Medulla oblongata (tissue), 1 donor: ENCODE measurements around the gene COL23A1.
A peak's percentile ranks its signal among the peaks of the same experiment; 100 is the strongest.

Experiments
- DNase-seq: peaks from one replicate; pipeline ENCODE4 v3.0.0-alpha.2; 2015; ENCODE audit errors: extremely low spot score

Gene COL23A1

DNA sequence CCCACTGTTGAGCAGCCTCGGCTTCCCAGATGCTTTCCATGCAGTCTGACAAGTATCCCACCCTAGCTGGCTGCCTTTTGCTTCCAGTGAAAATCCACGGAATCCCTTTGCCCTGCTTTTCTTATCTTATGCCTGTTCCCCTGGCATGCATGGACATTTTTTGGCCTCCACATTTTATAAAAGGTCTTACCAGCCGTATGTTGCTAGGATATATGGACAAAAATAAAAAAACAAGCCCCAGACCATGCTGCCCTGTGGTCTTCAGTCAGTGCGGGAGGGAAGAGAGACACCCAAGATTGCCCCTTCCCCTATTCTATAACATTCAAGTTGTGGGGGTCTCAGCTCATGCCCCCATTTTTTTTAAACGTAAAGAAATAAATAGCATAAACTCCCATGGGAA lies 129.6 kb downstream of the COL23A1 start:
- DNase-seq, result no peak

DNA sequence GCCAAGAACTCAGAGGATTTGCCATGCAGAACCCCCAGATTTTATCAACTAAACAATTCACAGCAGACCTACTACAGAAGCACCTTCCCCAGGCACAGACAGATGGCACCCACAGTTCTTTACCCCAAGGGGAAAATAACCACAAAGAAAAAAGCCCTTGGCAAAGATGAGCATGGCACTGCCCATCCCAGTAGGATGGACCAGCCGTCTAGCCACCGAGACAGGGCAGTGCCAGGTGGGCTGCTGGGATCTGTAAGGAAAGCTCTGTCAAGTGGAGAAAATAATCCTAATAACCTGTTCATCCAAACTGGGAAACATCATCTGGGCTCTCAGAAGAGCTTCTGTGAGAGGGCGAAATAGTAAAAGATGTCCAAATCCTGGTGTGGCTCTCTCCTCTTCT lies 130.0 kb downstream of the COL23A1 start:
- no peak for DNase-seq

DNA sequence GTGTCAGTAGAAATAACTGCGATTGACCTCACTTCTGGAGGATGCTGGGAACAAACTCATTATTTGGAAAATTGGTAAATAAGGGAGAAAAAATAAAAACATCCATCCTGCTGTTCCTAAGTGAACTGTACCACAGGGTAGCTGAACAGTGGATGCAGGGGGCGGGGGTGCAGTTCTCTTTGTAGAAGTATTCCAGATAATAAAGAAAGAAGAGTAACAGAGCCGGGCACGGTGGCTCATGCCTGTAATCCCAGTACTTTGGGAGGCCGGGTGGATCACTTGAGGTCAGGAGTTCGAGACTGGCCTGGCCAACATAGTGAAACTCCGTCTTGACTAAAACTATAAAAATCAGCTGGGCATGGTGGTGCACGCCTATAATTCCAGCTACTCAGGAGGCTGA lies 132.1 kb downstream of the COL23A1 start:
- DNase-seq, result no peak

GRCh38 chr5:178457471-178457870 lies 132.7 kb downstream of the COL23A1 start:
- DNase-seq, result no peak

DNA sequence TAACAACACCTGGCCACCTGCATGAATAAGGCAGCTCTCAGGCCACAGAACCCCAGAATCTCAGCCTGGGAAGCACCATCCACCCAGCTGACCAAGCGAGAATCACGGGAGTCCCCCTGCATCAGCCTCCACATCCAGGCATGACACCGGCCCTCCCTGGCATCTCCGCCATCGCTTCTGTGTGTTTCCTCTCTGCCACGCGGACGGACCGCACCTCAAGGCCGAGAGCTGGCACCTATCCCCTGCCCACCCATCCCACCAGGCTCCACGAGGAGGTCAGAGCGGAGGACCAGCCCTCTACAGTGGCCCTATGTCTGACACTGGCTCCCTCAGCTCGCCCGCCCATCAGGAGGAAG lies 134.7 kb downstream of the COL23A1 start:
- DNase-seq, result no peak

GRCh38 chr5:178454821-178455479 lies 135.2 kb downstream of the COL23A1 start:
- no peak for DNase-seq

DNA sequence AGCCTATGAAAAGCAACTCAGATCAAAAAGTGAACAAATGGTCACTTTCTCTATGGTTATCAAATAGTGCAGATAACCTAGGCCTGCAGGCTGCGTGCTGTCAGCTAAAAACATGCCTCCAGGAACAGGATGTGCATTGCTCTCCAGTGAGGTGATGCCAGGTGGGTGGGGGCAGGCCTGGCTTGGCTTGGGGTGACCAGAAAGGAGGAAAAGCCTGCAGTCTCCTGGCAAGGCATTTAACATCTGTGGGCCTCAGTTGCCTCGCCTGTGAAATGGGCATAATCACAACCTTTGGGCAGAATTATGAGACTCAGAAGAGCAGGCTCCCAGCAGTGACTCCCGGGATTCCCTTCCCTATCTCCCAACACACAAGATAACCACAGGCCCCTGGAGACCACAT lies 135.9 kb downstream of the COL23A1 start:
- no peak for DNase-seq

- no peak for DNase-seq
Observed at GRCh38 chr5:178453224-178453623, 137.0 kb downstream of the COL23A1 start.

- DNase-seq, result no peak
Observed at GRCh38 chr5:178450121-178451028, 139.8 kb downstream of the COL23A1 start.

GRCh38 chr5:178449163-178450070 lies 140.8 kb downstream of the COL23A1 start:
- peak; percentile 11 for DNase-seq

GRCh38 chr5:178445534-178445933 lies 144.7 kb downstream of the COL23A1 start:
- DNase-seq, result no peak

DNA sequence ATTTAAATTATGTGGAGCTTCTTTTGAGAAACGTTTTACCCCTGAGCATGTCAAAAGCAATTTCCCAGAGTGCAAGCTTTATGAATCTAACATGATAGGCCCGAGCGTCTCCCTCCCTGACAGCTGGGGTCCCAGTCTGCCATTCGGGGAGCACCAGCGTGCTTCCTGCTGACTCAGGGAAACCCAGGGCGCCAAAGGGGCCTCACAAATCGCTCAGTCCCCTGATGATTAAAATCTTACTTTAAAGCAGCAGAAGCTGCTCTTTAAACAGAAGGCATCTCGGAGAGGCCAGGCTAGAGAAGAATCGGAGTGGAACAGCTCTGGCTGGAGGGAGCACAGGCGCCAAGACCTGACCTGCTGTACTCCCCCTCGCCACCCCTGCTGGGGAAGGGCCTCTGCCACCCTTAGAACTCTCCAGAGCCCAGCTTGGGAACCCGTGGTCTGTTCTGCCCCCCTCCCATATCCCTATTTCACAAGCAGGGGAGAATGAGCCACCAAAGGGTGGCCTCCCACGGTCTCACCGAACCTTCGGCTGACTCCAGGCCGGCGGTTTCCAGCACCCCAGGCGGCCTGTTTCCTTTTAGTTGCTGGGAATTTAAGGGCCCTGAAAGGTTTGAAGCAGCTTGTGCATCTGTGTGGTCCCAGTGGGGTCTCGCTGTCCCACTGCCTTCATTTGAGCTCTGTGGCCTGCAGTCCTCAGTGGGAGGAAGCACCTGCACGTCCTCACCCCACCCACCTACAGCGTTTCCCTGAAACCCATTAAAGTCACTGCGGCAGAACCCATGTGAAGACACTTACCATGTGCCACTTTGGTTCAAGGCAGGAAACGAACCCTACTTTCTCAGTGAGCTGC lies 147.6 kb downstream of the COL23A1 start:
- no peak for DNase-seq

GRCh38 chr5:178441486-178442270 lies 148.5 kb downstream of the COL23A1 start:
- DNase-seq, result no peak

DNA sequence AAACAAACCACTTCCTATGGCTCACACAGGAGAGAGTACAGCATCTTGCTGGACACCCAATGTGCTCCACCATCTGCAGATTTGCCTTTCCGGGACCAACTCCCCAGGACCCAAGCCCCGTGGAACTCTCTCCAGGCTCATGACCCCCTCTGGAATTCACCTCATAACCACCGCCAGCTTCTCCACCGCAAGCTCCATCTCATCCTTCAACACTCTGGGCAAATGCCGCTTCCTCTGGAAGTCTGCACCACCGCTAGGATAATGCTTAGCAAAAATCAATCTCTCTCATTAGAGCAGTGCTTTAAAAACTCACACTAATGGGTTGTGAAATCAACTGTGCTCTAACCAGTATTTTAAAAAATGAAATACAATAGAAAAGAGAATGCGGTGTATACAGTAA lies 150.0 kb downstream of the COL23A1 start:
- no peak for DNase-seq

GRCh38 chr5:178439493-178440180 lies 150.6 kb downstream of the COL23A1 start:
- no peak for DNase-seq

GRCh38 chr5:178438796-178439195 lies 151.4 kb downstream of the COL23A1 start:
- no peak for DNase-seq

- no peak for DNase-seq
Observed at GRCh38 chr5:178437386-178438075, 152.7 kb downstream of the COL23A1 start.

- no peak for DNase-seq
Observed at GRCh38 chr5:178436326-178436940, 153.8 kb downstream of the COL23A1 start.
